ENCODE measurements around the gene COX17. TPM values are rescaled to one million over a fixed set of nuclear protein-coding genes. Genes with fewer than 3 reads are reported as not detected.
"Not testable (repeated sequence)": the region's sequence is repeated elsewhere in the genome, so short reads cannot be mapped to it uniquely, and the experiment has no call there.

The COX17 gene
- total RNA-seq, 2 donors from 2014 or later, result 26.4 to 29.5 TPM

GRCh38 chr3:119681279-119681678 lies 4.1 kb upstream of the COX17 start:
- Histone ChIP-seq H3K36me3 (no peaks in the 10 kb centered on the region), H3K27ac (no peak overlapping the region), H3K4me1 (replicated peaks) (no peaks in the 10 kb centered on the region), H3K27me3 (replicated peaks; ENCODE audit: insufficient read depth) (no peaks in the 10 kb centered on the region), H3K4me3 (no peak overlapping the region), H3K9me3 (no peaks in the 10 kb centered on the region)
- DNase-seq (ENCODE audit: low spot score), result no peak
- intact Hi-C loops (cut with DNase I), result loop anchor here (10.0 kb wide), 2 partner anchors 156 to 406 kb away; no protein-coding TSS in a partner anchor
- 50% methylated on average over 1 of the region's 1 CpG for WGBS
- no peak for TF ChIP-seq POLR2A (IDR thresholded peaks at IDR 0.05)
- TF ChIP-seq, protein P1, sequence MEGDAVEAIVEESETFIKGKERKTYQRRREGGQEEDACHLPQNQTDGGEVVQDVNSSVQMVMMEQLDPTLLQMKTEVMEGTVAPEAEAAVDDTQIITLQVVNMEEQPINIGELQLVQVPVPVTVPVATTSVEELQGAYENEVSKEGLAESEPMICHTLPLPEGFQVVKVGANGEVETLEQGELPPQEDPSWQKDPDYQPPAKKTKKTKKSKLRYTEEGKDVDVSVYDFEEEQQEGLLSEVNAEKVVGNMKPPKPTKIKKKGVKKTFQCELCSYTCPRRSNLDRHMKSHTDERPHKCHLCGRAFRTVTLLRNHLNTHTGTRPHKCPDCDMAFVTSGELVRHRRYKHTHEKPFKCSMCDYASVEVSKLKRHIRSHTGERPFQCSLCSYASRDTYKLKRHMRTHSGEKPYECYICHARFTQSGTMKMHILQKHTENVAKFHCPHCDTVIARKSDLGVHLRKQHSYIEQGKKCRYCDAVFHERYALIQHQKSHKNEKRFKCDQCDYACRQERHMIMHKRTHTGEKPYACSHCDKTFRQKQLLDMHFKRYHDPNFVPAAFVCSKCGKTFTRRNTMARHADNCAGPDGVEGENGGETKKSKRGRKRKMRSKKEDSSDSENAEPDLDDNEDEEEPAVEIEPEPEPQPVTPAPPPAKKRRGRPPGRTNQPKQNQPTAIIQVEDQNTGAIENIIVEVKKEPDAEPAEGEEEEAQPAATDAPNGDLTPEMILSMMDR (IDR thresholded peaks at IDR 0.05), result peak in 3 of 4 experiments; percentile 27 to 62 (median 46)

GRCh38 chr3:119679874-119680273 lies 2.7 kb upstream of the COX17 start:
- intact Hi-C loops (cut with DNase I), result loop anchor here (5.0 to 10.0 kb wide), 5 partner anchors 43 to 405 kb away; partner anchors contain the start of genes TIMMDC1 and TMEM39A
- DNase-seq (ENCODE audit: low spot score), result no peak
- H3K27ac ChIP-seq, result no peak overlapping the region

DNA sequence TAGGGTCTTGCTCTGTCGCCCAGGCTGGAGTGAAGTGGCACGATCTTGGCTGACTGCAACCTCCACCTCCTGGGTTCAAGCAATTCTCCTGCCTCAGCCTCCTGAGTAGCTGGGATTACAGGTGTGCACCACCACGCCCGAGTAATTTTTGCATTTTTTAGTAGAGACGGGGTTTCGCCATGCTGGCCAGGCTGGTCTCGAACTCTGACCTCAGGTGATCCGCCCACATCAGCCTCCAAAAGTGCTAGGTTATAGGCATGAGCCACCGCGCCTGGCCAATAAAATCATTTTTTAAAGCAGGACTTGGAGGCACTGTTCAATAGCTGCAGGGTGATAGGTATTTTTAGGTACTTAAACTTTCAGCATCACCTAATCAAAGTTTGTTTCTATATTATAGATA lies 1.0 kb upstream of the COX17 start:
- not testable (repeated sequence) for H3K27me3 ChIP-seq (replicated peaks; ENCODE audit: insufficient read depth); H3K4me3 ChIP-seq; H3K27ac ChIP-seq; H3K36me3 ChIP-seq; H3K9me3 ChIP-seq; DNase-seq (ENCODE audit: low spot score)
- intact Hi-C loops (cut with DNase I), result loop anchor here (5.0 to 10.0 kb wide), 3 partner anchors 41 to 216 kb away; partner anchors contain the start of genes TIMMDC1 and TMEM39A
- peaks cover 10% of the 10 kb centered on the region for H3K4me1 ChIP-seq (replicated peaks)
- whole genome bisulfite sequencing, result 96% methylated on average over 10 of the region's 10 CpGs

More at GRCh38 chr3:119679874-119680273, 2.7 kb upstream of the COX17 start:
- Histone ChIP-seq H3K4me1 (replicated peaks) (peaks cover 10% of the 10 kb centered on the region), H3K27me3 (replicated peaks; ENCODE audit: insufficient read depth) (no peaks in the 10 kb centered on the region), H3K36me3 (no peaks in the 10 kb centered on the region), H3K9me3 (no peaks in the 10 kb centered on the region), H3K4me3 (no peak overlapping the region)
- no peak for TF ChIP-seq POLR2AphosphoS5 (IDR thresholded peaks at IDR 0.05)
- TF ChIP-seq, protein P1 (IDR thresholded peaks at IDR 0.05), result no peak
- TF ChIP-seq POLR2A (IDR thresholded peaks at IDR 0.05), result no peak

DNA sequence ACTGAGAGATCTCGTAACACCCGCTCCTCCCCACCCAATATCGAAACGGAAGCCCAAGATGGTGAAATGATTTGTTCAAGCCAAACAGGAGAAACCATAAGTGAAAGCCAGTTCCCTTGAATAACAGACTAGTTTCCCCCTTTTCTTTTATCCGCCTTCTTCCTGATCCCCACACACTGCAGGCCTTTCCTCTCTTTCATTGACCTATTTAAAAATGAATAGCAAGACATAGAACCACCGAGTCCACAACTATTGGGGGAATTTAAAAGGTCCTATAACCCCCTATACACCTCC lies 382 bp upstream of the COX17 start:
- no peak for DNase-seq (ENCODE audit: low spot score)
- H3K27me3 ChIP-seq (replicated peaks; ENCODE audit: insufficient read depth), result no peaks in the 10 kb centered on the region
- peak overlapping the region; percentile 62 to 75 for H3K4me3 ChIP-seq
- intact Hi-C loops (cut with DNase I), result loop anchor here (5.0 to 10.0 kb wide), 3 partner anchors 40 to 215 kb away; partner anchors contain the start of genes TIMMDC1 and TMEM39A
- no peaks in the 10 kb centered on the region for H3K9me3 ChIP-seq
- H3K4me1 ChIP-seq (replicated peaks), result peaks cover 10% of the 10 kb centered on the region
- WGBS, result 12% methylated on average over 6 of the region's 6 CpGs
- H3K27ac ChIP-seq, result peak overlapping the region; percentile 84 to 88
- peaks cover 0 to 5% of the 10 kb centered on the region in 2 donors for H3K36me3 ChIP-seq
- TF ChIP-seq, protein P1 (IDR thresholded peaks at IDR 0.05), result no peak
- TF ChIP-seq POLR2A (IDR thresholded peaks at IDR 0.05), result no peak
- TF ChIP-seq POLR2AphosphoS5 (IDR thresholded peaks at IDR 0.05), result no peak

DNA sequence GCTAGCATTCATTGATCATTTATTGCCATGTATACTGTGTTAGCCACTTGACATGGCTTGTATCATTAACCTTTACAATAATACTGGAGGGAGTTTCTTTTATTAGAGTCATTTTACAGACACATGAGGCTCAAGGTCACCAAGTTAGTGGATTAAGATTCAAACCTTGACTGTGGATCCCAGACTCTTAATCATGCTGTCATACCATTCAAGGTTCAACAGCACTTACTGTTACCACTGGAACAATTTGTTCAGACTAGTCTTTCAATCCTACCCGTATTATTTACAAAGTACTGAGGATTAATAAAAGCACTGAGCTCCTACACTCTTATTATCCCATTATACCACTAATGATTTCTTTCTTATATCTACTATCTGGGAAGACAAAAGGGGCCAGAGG lies 1.2 kb downstream of the COX17 start:
- intact Hi-C loops (cut with DNase I), result loop anchor here (5.0 to 10.0 kb wide), 3 partner anchors 39 to 214 kb away; partner anchors contain the start of genes TIMMDC1 and TMEM39A
- WGBS, result 11% methylated on average over 1 of the region's 1 CpG
- peaks cover 10% of the 10 kb centered on the region for H3K4me1 ChIP-seq (replicated peaks)

More for the DNA sequence above, 1.2 kb downstream of the COX17 start:
- no peak for TF ChIP-seq POLR2A (IDR thresholded peaks at IDR 0.05)
- TF ChIP-seq POLR2AphosphoS5 (IDR thresholded peaks at IDR 0.05), result no peak
- TF ChIP-seq, protein P1 (IDR thresholded peaks at IDR 0.05), result no peak
- Histone ChIP-seq H3K4me3 (peak overlapping the region in 1 of 2 donors; percentile 75), H3K36me3 (peaks cover 0 to 5% of the 10 kb centered on the region in 2 donors), H3K9me3 (no peaks in the 10 kb centered on the region), H3K27ac (peak overlapping the region; percentile 84 to 88), H3K27me3 (replicated peaks; ENCODE audit: insufficient read depth) (no peaks in the 10 kb centered on the region)
- DNase-seq (ENCODE audit: low spot score), result no peak
